ENCODE results near the gene CCDC69.

GRCh38 chr5:151132963-151133362 lies 90.9 kb downstream of the CCDC69 start:
- TF ChIP-seq CTCF (IDR thresholded peaks at IDR 0.05) (no peak), RFX5 (IDR thresholded peaks at IDR 0.05) (no peak)
